Activated CD4-positive, CD25-positive, alpha-beta regulatory T cell treated with anti-CD3 and anti-CD28 coated beads, Interleukin-2, amount 50 U/mL, for 24 hours (primary cell): ENCODE results near the gene MSL1.
A peak's percentile ranks its signal among the peaks of the same experiment; 100 is the strongest.

Experiments used
- ATAC-seq, 2 donors: fragments of 150-1000 bp; cut with Tn5 transposase; one replicate each; pipeline ENCODE4 v1.10.0; 2021; ENCODE audit warnings: mild to moderate bottlenecking in 1 of 2, moderate library complexity in 1 of 2

Gene MSL1

GRCh38 chr17:40091691-40092397 is 29.9 kb upstream of the MSL1 start:
- no peak for ATAC-seq

- ATAC-seq: no peak
Measured at GRCh38 chr17:40092581-40092980, 29.2 kb upstream of the MSL1 start.

- ATAC-seq: no peak
Measured at GRCh38 chr17:40093005-40093579, 28.7 kb upstream of the MSL1 start.

- no peak for ATAC-seq
Measured at GRCh38 chr17:40093580-40094201, 28.1 kb upstream of the MSL1 start.

DNA sequence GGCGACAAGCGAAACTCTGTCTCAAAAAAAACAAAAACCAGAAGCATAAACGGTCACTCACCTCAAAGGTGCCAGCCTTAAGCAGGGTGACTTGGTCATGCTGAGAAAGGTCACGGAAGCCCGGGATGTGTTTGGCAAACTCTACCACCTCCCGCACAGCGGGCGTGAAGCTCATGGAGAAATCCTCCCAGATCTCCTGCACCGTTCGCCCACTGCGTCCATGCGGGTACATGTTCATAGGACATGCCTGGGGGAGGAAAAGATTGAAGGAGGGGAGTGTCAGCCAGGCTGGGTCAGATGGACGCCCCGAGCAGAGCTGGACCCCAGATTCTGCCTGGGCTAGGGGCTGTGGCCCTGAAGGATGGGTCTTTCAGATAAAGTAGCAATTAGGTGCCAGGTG is 26.9 kb upstream of the MSL1 start:
- ATAC-seq: no peak

- no peak for ATAC-seq
Measured at GRCh38 chr17:40095351-40095943, 26.3 kb upstream of the MSL1 start.

- peak; percentile 76 for ATAC-seq
Measured at GRCh38 chr17:40095944-40096791, 25.6 kb upstream of the MSL1 start.

GRCh38 chr17:40097087-40097486 is 24.7 kb upstream of the MSL1 start:
- no peak for ATAC-seq

DNA sequence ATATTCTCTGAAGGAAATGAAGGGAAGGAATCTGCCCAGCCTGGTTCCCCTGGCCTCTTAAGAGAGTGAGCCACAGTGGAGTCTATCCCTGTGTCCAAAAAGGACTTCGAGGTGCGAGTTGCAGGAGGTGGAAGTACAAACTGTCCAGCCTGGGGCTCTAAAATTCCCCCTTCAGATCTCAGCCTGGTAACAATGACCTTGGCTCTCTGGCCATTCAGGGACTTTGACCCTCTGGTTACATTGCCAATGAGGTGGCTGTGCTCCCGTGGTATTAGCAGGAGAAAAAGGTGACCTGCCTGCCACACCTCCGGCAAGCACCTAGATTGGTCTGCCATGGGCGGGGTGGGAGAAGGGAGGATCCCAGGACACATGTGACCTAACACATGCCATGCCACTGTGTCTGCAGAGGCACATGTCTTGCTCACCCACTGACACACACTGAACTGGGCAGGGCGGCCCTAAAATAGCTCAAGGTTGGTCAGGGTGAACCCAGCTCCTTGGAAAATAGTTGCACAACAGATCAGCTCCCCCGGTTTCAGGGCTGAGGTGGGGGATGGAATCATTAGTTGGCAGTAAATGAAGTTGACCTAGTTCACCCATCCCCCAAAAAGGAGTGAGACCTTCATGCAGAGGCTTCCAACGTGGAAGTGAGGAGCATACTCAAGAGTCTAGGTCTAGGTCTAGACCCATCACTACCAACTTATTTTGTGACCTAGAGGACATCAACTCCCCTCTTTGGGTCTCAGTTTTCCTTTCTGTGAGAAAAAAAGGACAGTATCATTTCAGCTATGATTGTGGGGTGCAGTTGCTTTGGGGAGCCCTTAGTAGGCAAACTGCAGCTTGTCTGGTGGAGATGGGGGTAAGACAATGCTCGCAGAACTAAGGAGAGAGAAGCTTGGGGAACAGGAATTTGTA is 23.6 kb upstream of the MSL1 start:
- no peak for ATAC-seq

DNA sequence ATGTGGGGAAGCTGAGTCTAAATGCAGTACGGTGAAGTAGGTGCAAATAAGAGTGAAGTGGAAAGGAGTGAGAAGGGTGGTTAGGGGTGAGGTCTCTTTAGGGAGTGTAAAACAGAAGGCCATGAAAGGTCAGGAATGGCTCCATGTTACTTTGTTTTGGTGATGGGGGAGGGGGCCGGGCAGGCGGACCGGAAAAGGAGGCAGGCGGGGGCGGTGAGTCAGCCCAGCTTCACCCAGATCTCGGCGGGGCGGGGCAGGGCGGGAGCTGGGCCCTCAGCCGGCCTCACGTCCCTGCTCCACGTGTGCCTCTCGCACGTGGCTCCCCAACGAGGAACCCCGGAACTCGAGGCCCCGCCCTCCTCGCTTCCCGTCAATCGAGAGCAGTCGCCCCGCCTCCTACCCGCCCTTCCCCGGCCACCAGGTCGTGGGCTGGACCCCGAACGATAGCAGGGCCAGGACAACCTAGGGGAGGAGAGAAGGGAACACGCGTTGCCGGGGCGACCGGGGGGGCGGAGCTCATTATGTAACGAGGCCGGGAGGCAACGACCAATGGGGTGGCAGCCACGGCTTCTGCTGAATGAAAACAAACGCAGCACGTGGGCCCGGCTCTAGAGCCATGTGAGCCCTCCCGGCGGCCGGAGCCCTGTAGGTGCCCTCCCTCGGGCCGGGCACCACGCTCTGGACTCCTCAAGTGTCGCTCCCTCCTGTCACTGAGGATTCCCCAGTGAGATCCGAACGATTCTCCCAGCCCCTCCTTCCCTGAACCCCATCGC is 22.7 kb upstream of the MSL1 start:
- peak; percentile 76 to 77 for ATAC-seq

- ATAC-seq: no peak
Measured at GRCh38 chr17:40099619-40100418, 22.0 kb upstream of the MSL1 start.

GRCh38 chr17:40100419-40100668 is 21.4 kb upstream of the MSL1 start, which contains the start of gene NR1D1:
NR1D1 (minus strand) TSS chr17:40100589; CDS start chr17:40100094, 495 bp downstream.
- no peak for ATAC-seq

- peak; percentile 12 to 22 for ATAC-seq
Measured at GRCh38 chr17:40100669-40101366, 21.0 kb upstream of the MSL1 start.

DNA sequence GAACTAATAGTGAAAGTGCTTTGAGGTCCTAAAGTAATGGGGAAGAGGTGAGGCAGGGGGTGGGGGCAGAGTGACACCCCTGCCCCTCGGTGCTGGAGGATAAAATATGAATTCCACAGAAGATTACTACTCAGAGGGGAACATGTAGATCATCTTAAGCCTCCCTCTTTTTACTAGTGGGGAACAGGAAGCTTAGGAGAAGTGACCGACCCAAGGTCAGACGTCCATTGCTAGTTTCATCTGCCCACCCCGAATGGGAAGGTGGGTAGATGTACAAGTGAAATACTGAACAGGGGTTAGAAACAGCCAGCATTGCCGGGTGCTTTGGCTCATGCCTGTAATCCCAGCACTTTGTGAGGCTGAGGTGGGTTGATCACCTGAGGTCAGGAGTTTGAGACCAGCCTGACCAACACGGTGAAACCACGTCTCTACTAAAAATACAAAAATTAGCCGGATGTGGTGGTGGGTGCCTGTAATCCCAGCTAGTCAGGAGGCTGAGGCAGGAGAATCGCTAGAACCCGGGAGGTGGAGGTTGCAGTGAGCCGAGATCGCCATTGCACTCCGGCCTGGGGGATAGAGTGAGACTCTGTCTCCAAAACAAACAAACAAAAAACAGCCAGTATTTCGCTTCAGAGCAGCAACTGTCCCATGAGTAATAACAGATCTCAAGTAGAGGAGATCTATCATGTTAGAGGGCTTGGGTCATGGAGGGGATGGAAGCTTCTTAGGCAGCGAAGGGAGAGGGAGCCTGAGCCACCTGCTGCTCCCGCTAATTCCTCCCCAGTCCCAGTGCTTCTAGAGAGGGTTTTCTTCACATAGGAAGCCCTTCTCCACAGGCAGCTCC is 20.2 kb upstream of the MSL1 start:
- no peak for ATAC-seq

GRCh38 chr17:40103071-40103661 is 18.6 kb upstream of the MSL1 start:
- no peak for ATAC-seq

GRCh38 chr17:40103688-40104087 is 18.1 kb upstream of the MSL1 start:
- no peak for ATAC-seq

GRCh38 chr17:40104594-40105486 is 16.9 kb upstream of the MSL1 start:
- ATAC-seq: no peak
